Fibroblast of lung (primary cell): ENCODE measurements around the gene ANKZF1.

Experiments
- EZH2 ChIP-seq: IDR thresholded peaks from 2 replicates; pipeline ENCODE4 v1.5.1; 2012; ENCODE audit warnings: low read length, control low read depth, mild to moderate bottlenecking; ENCODE audit errors: missing control alignments
- TF ChIP-seq, protein P1 (sequence below), 2 donors: IDR thresholded peaks in 1 of 2; conservative IDR thresholded peaks in 1 of 2; 1 replicate in 1 of 2; 2 replicates in 1 of 2; pipeline ENCODE4 v1.5.1; 2011 to 2012; ENCODE audit warnings: low read length in 2 of 2, control low read depth in 1 of 2, inconsistent platforms in 1 of 2, low read depth in 1 of 2, mild to moderate bottlenecking in 1 of 2

DNA sequence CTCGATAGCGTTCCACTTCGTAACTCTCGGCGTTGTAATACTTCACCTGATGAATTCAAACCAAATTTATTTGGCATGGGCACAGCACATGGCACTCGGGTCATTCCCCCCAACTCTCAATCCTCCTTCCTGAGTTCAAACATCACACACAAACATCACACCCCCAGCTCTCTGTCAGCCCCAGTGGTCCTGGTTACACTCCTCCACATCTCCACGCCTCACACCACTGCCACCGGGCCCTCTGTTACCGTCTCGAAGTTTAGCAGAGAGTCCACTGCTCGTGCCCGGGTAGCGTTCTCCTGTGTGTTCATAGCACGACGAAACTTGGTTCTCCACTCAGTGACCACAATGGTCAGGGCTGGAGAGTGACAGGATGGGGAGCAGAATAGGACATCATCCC is 15.5 kb upstream of the ANKZF1 start:
- TF ChIP-seq, protein P1, sequence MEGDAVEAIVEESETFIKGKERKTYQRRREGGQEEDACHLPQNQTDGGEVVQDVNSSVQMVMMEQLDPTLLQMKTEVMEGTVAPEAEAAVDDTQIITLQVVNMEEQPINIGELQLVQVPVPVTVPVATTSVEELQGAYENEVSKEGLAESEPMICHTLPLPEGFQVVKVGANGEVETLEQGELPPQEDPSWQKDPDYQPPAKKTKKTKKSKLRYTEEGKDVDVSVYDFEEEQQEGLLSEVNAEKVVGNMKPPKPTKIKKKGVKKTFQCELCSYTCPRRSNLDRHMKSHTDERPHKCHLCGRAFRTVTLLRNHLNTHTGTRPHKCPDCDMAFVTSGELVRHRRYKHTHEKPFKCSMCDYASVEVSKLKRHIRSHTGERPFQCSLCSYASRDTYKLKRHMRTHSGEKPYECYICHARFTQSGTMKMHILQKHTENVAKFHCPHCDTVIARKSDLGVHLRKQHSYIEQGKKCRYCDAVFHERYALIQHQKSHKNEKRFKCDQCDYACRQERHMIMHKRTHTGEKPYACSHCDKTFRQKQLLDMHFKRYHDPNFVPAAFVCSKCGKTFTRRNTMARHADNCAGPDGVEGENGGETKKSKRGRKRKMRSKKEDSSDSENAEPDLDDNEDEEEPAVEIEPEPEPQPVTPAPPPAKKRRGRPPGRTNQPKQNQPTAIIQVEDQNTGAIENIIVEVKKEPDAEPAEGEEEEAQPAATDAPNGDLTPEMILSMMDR (conservative IDR thresholded peaks at IDR 0.05 in 1 of 2, IDR thresholded peaks at IDR 0.05 in 1 of 2; ENCODE audit: low read depth in 1 of 2, low read length in 2 of 2) = no peak
- no peak for TF ChIP-seq EZH2
